SK-N-MC (cell line): Measurements from ENCODE around the gene PCDH17.

Source experiments
- EZH2 ChIP-seq: fragments of 200-600 bp; sonication (generic); IDR thresholded peaks from one replicate; pipeline ENCODE4 v1.6.1; 2017; ENCODE audit warnings: antibody characterized with exemption
- FOXP2 ChIP-seq: optimal IDR thresholded peaks from 2 replicates; pipeline ENCODE3; 2011; ENCODE audit warnings: mild to moderate bottlenecking, moderate library complexity; ENCODE audit not compliant: insufficient read depth; ENCODE audit errors: extremely low read length, control extremely low read depth
- POLR2AphosphoS5 ChIP-seq: IDR thresholded peaks from 2 replicates; pipeline ENCODE4 v1.6.1; 2012; ENCODE audit warnings: mild to moderate bottlenecking, low read depth, low read length, borderline replicate concordance

- TF ChIP-seq POLR2AphosphoS5 (no peak), EZH2 (no peak), FOXP2 (no peak)
These were observed 5.3 kb downstream of the PCDH17 start for GRCh38 chr13:57636816-57637215.
